HCT116 (cell line): ENCODE measurements around the gene ZSWIM5.
A peak's percentile ranks its signal among the peaks of the same experiment; 100 is the strongest.

Experiments
- ATF3 ChIP-seq: IDR thresholded peaks from 2 replicates; pipeline ENCODE4 v1.6.1; 2012
- CEBPB ChIP-seq: IDR thresholded peaks from 2 replicates; pipeline ENCODE4 v1.6.1; 2012; ENCODE audit warnings: low read depth
- EZH2 ChIP-seq: fragments of 200-600 bp; sonication (generic); IDR thresholded peaks from 2 replicates; pipeline ENCODE4 v1.6.1; 2017; ENCODE audit warnings: antibody characterized with exemption, mixed run types
- POLR2A ChIP-seq: IDR thresholded peaks from 2 replicates; pipeline ENCODE4 v1.7.0; 2011; ENCODE audit warnings: borderline replicate concordance; ENCODE audit not compliant: insufficient read depth, insufficient read length; ENCODE audit errors: extremely low read depth
- POLR2AphosphoS5 ChIP-seq: IDR thresholded peaks from 2 replicates; pipeline ENCODE4 v1.6.1; 2011; ENCODE audit warnings: mild to moderate bottlenecking, low read depth, low read length, moderate library complexity
- RAD21 ChIP-seq: IDR thresholded peaks from 2 replicates; pipeline ENCODE4 v1.6.1; 2012; ENCODE audit warnings: low read depth, mild to moderate bottlenecking
- REST ChIP-seq: IDR thresholded peaks from 2 replicates; pipeline ENCODE4 v1.6.1; 2012; ENCODE audit warnings: low read depth
- SIN3A ChIP-seq: IDR thresholded peaks from 2 replicates; pipeline ENCODE4 v1.6.1; 2012; ENCODE audit warnings: low read depth
- SP1 ChIP-seq: IDR thresholded peaks from 2 replicates; pipeline ENCODE4 v1.6.1; 2012; ENCODE audit warnings: low read depth
- YY1 ChIP-seq: IDR thresholded peaks from 2 replicates; pipeline ENCODE4 v1.6.1; 2011; ENCODE audit warnings: low read length, low read depth, moderate library complexity, mild to moderate bottlenecking; ENCODE audit not compliant: insufficient replicate concordance; ENCODE audit errors: extremely low read depth
- ZFX ChIP-seq: fragments of 450-650 bp; IDR thresholded peaks from 2 replicates; pipeline ENCODE4 v1.6.1; 2017
- TF ChIP-seq, protein P1 (sequence below), 3 experiments: fragments of 200-600 bp in 1 of 3; sonication (generic) in 1 of 3; IDR thresholded peaks in 2 of 3; conservative IDR thresholded peaks in 1 of 3; 2 replicates each; pipeline ENCODE4 v1.5.1; 2012 to 2017; ENCODE audit warnings: low read depth in 2 of 3, low read length in 2 of 3, antibody characterized with exemption in 1 of 3, borderline replicate concordance in 1 of 3, control low read depth in 1 of 3, mild to moderate bottlenecking in 1 of 3, mixed read lengths in 1 of 3, mixed run types in 1 of 3, moderate library complexity in 1 of 3; ENCODE audit not compliant: insufficient read depth in 1 of 3

DNA sequence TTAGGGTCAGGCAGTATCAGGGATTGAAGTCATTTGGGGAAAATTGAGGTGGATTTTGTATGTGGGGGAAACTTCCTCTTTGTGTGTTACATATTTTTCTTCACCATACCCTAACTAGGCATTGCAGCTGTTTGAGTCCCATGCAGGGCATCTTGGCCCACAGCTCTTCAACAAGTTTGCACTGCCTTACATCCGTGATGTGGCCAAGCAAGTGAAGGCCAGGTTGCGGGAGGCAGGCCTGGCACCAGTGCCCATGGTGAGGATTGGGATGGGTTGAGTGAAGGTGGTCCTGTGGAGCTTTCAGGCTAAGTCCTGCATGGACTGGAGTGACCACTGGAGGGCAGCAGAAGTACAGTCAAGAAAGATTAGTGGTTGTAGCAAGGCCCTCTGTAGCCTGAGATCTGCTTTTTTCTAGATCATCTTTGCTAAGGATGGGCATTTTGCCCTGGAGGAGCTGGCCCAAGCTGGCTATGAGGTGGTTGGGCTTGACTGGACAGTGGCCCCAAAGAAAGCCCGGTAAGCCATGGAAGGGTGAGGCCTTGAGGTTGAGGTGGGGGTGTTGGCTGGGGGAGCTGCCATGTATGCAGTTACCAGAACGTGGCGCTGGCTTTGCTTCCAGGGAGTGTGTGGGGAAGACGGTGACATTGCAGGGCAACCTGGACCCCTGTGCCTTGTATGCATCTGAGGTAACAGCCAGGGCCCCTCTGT is 191.9 kb downstream of the ZSWIM5 start:
- TF ChIP-seq, protein P1, sequence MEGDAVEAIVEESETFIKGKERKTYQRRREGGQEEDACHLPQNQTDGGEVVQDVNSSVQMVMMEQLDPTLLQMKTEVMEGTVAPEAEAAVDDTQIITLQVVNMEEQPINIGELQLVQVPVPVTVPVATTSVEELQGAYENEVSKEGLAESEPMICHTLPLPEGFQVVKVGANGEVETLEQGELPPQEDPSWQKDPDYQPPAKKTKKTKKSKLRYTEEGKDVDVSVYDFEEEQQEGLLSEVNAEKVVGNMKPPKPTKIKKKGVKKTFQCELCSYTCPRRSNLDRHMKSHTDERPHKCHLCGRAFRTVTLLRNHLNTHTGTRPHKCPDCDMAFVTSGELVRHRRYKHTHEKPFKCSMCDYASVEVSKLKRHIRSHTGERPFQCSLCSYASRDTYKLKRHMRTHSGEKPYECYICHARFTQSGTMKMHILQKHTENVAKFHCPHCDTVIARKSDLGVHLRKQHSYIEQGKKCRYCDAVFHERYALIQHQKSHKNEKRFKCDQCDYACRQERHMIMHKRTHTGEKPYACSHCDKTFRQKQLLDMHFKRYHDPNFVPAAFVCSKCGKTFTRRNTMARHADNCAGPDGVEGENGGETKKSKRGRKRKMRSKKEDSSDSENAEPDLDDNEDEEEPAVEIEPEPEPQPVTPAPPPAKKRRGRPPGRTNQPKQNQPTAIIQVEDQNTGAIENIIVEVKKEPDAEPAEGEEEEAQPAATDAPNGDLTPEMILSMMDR (IDR thresholded peaks at IDR 0.05 in 2 of 3, conservative IDR thresholded peaks at IDR 0.05 in 1 of 3; ENCODE audit: borderline replicate concordance in 1 of 3, insufficient read depth in 1 of 3, low read depth in 2 of 3, low read length in 2 of 3), result peak; percentile 84 to 93 (median 85); a peak in 5 of 6 replicates
- TF ChIP-seq POLR2AphosphoS5 (no peak), SIN3A (no peak), CEBPB (no peak), ATF3 (no peak), EZH2 (no peak), RAD21 (peak; percentile 94), SP1 (no peak), POLR2A (no peak), YY1 (no peak), REST (no peak), ZFX (no peak)
